Subcutaneous adipose tissue (tissue), 4 donors: ENCODE measurements around the gene MOGAT1. TPM values are rescaled to one million over a fixed set of nuclear protein-coding genes. Genes with fewer than 3 reads are reported as not detected.

Experiments used
- total RNA-seq, 4 donors: library from RNA; depleted of rRNA; stranded (reverse); fragments of >200 nt; gene quantifications; one replicate each; pipeline ENCODE4 v1.1.0, GENCODE V29; 2016
- TF ChIP-seq, protein P1 (sequence below): fragments of 450-650 bp; IDR thresholded peaks from one replicate; pipeline ENCODE4 v1.5.1; 2016; ENCODE audit warnings: low read depth, mild to moderate bottlenecking, control low read depth, antibody characterized with exemption, moderate library complexity

Gene MOGAT1
- total RNA-seq, 4 donors from 2014 or later: 2.8 to 2.9 TPM; not detected in 2

DNA sequence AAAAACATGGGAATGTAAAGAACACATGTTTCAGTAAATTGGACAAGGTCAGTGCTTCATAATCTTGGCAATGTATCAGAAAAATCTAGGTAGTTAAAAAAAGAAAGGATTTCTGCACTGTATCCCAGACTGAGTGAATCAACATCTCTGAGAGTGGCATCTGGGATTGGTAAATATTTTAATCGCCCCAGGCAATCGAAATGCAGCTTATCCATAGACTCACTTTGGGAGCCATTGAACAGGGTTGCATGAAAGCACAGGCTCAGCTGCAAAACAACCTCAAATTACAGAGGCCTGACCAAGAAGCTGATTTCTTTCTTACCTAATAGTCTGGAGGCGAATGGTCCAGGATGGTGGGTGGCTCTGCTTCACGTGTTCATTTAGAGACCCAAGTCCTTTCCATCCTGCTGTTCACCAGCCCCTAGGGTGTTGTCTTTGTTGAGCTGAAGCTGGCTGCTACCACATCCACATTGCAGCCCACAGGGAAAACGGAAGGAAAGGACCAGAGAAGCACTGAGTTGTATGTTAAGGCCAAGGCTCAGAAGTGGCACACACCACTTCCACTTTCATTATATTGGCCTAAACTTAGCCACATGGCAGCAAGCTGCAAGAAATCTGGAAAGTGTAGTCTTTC lies 59.0 kb downstream of the MOGAT1 start:
- TF ChIP-seq, protein P1, sequence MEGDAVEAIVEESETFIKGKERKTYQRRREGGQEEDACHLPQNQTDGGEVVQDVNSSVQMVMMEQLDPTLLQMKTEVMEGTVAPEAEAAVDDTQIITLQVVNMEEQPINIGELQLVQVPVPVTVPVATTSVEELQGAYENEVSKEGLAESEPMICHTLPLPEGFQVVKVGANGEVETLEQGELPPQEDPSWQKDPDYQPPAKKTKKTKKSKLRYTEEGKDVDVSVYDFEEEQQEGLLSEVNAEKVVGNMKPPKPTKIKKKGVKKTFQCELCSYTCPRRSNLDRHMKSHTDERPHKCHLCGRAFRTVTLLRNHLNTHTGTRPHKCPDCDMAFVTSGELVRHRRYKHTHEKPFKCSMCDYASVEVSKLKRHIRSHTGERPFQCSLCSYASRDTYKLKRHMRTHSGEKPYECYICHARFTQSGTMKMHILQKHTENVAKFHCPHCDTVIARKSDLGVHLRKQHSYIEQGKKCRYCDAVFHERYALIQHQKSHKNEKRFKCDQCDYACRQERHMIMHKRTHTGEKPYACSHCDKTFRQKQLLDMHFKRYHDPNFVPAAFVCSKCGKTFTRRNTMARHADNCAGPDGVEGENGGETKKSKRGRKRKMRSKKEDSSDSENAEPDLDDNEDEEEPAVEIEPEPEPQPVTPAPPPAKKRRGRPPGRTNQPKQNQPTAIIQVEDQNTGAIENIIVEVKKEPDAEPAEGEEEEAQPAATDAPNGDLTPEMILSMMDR: no peak

DNA sequence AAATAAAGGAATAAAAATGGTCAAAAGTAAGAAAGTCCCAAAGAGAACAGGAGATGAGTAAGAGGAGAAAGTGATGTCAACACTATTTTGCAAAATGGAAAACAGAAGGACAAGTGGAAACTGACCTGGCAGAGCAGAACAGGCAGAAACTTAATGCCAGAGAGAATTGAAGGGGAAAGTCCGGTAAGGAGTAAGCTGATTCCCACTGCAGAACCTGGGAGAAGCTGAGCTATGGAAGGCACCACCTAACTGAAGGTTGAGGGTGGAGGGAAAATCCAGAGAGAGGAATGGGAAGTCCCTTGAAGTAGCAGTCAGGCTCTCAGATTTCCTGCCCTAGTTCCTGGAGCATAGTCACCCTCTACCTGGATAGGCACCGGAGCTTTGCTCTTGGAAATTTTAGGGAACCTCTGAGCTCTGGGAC lies 59.8 kb downstream of the MOGAT1 start:
- TF ChIP-seq, protein P1: no peak

- TF ChIP-seq, protein P1: no peak
Observed at GRCh38 chr2:222732489-222733178, 61.2 kb downstream of the MOGAT1 start.

DNA sequence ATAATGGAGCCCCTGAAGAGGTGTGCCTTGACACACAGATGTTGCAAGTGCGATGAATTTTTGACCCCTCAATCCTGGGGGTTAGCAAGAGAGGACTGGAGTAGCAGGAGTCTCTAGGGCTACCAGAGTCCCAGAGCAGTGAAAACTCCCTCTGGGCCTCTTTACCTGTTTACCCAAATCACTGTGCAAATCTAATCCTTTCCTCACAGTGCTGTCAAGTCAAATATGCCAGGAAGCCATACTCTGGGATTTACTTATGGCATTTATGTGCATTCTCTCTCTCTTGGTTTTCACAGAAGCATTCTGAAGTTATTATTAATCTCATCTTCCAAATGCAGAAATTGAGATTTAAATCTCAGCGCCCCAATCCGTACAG lies 62.0 kb downstream of the MOGAT1 start:
- TF ChIP-seq, protein P1: no peak

DNA sequence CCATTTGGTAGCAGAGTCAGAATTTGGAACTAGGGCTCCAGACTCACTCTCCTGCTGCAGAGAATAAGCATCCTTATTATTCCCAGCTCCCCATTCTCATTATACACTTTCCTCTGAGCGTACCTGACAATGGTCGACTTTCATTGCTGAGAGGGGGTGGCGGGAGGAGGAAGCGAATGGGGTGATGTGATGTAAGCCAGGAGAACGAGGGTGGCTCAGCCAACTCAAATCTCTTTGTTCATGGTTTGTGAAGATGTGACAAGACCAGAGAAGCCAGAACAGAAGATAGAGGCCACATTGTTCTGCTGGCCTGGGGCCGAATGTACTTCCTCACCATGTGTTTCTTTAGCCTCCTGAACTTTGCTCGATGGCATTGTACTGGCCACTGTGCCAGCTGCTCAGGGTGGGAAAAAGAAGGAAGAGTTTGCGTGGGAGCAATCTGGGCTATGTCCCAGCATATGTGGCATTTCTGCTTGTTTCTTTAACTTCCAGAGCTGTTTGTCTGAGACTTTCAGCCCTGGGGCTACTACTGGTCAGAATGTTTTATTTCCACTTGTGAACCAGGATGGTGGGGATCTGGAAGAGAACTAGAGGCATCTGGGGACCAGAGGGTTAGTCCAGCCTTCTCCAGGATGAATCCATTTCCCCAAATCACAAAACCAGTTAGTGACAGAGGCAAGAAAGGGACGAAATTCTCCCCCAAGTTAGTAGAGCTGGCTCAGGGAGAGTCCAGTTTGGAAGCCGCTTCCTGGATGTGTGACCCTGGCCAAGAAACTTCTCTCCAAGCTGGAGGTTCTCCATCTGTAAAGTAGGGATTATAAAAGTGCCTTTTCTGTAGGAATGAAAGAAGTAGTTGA lies 62.6 kb downstream of the MOGAT1 start:
- TF ChIP-seq, protein P1: no peak

DNA sequence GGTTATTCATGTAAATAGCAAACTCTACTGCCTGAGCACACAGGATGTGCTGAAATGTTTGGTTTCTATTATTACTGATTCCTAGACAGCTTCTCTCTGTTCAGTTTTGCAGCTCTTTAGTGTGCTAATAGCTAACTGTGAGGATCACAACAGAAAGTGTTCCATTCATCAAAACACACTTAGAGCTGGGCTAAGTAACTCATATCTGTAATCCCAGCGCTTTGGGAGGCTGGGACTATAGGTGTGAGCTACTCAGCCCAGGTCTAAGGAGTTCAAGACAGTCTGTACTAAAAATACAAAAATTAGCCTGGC lies 63.2 kb downstream of the MOGAT1 start:
- TF ChIP-seq, protein P1: no peak

DNA sequence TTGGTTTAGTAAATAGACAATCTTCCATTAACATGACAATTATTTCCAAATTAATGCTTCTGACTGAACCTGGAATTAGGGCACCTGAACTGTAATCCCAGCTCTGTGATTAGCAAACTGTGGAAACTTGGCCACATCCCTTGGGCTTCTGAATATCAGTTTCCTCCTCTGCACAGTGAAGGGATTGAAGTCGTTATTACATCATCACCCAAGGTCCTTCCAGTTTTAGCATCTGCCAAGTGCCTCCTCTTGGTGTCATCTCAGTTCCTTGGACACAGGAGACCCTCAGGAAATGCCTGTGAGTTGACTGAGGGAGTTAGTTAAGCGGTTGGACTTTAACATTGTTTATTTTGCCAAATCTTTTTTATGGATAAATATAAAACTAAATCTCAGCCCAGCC lies 64.8 kb downstream of the MOGAT1 start:
- TF ChIP-seq, protein P1: no peak
